IPS DF 4.7 (cell line): ENCODE measurements around the gene FAM110C.
A peak's percentile ranks its signal among the peaks of the same experiment; 100 is the strongest.
"Not testable (repeated sequence)": the region's sequence is repeated elsewhere in the genome, so short reads cannot be mapped to it uniquely, and the experiment has no call there.

Source experiments
- DNase-seq: peaks from one replicate; pipeline ENCODE4 v3.0.0-alpha.2; 2013; ENCODE audit warnings: low spot score; ENCODE audit errors: extremely low read depth

The FAM110C gene

DNA sequence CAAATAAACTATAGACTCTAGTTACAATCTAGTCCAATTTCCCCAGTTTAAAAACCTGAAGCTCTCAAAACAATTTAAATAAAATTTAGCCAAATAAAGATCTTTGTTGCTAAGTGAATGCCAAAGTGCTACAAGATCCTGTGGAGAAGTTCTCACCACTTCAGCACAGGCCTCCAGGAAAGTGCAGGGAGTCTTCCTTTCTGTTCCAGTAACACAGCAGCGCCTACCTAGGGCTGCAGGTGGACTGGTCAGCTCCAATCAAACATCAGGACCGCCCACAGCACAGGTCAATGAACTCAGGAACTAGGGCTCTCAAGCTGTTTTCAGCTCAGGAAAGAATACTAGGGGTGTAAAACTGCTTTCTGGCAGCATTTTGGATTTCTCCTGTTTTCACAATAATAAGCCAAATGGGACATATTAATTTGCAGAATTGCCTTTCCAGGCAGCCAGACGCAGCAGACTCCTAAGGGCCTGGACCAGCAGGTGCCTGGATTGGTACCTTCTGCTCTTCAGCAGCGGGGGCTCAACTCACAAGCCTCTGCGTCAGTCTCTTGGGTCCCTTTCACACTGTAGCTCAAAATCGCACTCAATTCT is 1.5 kb downstream of the FAM110C start:
- DNase-seq: no peak

DNA sequence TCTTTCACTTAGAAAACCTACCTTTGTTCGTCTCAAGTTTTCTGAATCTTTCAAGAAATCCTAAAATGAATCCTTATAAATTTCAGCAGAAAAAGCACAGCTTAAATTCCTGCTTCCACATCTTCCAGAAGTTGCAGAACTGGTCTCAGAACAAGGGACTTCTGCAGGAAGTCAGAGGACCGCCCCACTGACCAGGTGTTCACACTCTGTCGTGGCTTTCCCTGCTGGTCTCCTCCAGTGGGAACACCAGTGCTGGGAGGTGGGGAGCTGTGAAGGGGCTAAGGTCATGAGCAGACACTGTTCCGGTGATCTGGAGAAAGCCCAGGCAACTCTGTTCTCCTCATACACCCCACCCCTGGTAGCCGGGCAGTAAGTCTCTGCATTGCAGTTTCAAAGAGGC is 3.5 kb downstream of the FAM110C start:
- no peak for DNase-seq

DNA sequence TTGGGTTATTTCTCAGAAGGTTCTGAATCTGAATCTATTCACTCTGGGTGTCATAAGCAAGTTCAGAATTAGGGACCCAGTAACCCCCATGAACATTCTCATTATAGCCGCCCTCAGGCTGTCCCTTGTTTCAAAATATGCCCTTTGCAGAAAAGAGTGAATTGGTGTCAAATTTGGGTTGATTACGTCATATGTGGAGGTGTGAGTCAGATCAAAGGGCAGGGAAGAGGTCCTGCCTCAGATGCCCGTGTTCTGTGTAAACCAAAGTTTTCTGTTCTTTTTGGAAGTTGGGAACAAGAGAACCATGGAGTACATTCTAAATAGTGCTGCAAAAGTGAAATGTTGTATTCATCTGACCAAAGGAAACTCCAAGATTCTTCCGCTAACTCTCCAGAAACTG is 5.8 kb downstream of the FAM110C start:
- no peak for DNase-seq

DNA sequence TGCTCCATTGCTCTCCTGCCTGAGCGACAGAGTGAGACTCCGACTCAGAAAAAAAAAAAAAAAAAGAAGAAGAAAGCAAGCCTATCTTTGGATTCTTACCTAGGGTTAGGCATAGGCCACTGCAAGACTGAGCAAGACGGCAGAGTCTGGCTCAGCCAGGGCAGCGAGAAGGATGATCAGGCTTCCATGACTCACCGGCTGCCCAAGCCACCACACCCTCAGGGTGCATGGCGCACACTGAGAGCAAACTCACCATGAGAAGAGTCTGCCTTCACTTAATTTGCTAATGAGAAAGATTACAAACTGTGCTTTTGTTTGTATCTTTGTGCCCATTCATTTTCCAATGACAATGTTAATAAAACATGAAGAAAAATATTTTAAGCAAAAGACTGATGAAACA is 8.2 kb downstream of the FAM110C start:
- no peak for DNase-seq

DNA sequence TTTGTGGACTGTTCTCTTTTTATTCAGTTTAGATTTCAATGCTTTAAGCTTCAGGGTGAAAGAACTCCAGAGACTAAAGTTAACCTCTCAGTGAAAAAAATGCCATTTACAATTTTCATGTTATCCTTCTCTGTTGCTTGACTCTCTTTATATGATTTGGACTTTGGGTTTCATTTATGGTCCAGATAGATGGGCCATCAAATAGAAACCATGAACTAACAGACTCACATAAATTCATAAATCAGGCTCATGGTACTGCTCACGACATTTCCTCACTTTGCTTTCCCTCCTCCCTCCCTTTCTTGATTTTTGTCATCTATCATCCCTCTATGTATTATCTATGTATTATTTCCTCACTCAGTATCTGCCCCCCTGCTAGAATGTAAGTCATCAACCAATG is 10.0 kb downstream of the FAM110C start:
- no peak for DNase-seq

DNA sequence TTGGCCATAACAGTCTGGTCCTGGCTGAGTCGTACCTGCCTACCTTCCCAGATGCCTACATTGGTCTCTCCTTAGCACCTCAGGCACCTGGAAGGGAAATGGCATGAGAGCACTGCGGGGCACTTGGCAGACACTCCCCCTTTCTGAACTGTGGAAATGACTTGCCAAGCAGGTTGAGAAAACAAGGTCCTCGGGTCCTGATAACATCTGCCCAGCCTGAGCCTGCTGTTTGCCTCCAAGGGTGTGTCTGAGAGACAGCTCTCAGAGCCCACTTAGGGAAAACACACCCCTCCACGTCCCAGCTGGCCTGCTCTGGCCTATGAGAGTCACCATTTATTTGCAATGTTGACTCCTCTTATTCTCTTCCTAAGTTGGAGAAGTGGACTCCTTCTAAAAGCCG is 10.5 kb downstream of the FAM110C start:
- DNase-seq: no peak

DNA sequence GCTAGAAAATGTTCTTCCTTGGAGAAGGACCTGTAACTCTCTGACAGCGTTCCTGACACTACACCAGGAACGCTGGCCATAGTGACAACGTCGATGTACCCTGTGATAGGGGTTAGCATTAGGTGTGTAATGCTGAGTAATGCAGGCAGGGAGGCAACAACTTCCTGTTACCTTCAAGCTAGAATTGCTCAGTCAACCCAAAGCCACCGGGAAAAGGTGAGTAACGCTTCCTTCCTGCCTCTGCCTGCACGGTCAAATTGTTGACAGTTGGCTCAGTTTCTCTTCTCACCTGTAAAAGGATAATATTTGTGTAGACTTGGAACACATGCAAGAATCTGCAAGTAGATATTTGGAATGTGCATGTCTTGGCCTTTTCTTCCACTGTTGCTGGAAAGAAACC is 12.7 kb downstream of the FAM110C start:
- DNase-seq: no peak

DNA sequence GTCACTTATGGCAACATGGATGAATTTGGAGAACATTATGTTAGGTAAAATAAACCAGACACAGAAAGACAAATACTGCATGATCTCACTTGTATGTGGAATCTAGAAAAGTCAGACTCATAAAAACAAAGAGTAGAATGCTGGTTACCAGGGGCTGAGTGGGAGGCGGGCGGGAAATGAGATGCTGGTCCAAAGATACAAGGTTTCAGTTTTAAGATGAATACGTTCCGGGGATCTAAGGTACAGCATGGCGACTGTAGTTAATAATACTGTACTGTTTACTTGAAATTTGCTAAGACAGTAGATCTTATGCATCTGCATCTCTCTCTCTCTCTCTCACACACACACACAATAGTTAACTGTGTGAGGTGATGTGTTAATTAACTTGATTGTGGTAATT is 14.2 kb downstream of the FAM110C start:
- DNase-seq: no peak

DNA sequence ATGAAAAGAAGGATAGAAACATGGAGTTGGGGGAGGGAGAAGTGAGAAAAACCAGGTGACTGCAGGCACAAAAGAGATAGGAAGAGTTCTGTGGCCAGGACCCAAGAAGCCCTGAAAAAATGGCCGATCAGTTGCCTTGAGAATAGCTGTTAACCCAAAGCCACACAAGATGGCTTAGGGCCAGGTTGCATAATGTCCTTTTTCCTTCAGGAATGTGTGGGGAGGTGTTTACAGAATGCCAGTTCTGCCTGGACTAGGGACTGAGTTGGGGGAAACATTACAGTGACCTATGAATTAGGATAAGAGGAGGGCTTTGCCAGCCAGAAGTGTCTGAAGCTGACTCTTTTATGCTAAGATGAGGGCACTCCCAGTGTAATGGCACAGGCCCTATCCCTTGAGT is 17.1 kb downstream of the FAM110C start:
- DNase-seq: no peak

DNA sequence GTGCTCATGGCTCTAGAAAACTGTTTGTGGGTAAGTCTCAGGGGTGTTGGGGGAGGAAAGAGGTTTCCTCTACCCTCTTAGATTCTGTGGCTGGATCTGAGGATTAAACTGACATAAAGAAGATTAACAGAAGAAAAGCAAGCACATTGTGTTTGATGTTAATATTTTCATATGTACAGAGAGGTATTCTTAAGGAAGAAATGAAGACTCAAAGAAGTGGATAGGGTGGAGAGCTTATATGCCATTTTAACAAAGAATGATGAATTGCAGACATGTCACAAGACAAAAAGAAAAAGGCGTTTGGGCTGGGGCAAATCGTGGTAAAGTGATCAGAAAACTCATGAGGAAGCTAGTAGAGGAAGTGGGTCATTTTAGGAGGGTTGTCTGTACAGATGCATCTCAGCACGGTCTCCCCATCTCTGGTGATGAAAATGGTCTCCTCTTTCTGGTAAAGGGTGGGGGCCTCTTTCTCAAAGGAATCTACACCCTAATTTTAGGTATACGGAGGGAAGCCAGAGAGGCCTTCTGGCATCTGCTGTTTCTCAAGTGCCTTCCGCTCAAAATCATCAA is 17.8 kb downstream of the FAM110C start:
- DNase-seq: no peak

DNA sequence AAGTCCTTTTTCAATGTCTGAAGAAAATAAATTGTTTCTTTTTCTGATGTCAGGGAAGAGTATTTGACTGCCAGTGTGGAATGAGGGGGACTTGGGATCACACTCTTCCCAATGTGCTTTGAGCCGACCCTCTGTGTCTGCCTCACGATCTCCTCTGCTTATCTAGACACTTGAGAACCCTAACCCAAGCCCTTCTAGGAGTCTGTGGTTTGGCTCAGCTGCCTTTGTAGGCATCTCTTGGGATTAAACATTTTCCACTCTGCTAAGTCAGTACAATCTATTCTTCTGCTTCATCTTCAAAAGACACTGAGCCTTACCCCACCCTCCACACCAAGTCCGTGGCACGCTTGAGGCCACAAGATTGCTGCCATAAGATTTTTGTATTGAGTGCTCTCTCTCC is 19.4 kb downstream of the FAM110C start:
- no peak for DNase-seq

DNA sequence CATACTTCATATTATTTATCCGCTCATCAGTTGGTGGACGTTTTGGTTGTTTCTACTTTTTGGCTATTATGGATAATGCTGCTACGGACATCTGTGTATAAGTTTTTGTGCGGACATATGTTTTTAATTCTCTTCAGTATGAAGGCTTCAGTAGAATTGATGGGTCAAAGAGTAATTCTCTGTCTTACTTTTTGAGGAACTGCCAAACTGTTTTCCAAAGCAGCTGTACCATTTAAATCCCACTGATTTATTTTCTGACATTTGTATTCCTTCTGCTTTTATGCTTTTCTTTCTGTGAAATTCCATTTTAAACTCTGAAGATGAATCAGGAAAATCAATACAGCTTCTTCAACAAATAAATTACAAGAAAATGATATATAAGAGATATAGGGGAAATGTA is 20.8 kb downstream of the FAM110C start:
- no peak for DNase-seq

DNA sequence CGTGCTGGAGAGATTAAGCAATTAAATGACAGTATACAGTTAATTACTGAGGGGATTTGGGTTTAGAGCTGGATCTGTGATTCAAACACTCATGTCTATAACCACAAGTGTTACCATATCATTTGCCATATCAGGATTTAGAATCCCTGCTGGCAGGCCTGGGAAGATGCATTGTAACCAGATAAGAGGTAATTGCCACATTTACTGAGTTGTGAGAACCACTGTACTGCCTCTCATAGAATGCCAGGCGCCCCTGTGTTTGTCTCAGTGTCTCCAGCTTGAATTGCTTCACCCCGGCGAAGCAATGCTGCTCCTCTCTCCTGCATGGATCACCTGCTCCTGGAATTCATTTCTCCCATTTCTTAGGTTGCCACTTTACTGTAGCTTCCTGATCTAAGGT is 21.7 kb downstream of the FAM110C start:
- DNase-seq: not testable (repeated sequence)

DNA sequence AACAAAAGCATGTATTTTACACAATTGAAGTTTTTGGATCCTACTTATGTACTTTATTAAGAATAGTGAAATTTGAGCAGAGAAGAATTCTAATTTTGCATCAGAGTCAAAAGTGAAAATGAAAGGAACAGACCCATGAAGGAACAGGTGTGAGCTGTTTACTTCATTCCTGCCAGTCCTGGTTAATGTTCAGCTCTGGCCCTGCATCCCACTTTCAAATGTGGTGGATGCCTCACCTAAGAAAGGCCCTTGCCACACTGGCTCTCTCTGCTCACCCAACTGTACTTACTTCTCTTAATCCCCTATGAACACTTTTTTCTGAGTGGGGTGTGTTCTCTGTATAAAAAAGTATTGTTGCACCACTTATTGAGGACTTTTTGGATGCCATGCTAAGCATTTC is 22.2 kb downstream of the FAM110C start:
- DNase-seq: no peak

DNA sequence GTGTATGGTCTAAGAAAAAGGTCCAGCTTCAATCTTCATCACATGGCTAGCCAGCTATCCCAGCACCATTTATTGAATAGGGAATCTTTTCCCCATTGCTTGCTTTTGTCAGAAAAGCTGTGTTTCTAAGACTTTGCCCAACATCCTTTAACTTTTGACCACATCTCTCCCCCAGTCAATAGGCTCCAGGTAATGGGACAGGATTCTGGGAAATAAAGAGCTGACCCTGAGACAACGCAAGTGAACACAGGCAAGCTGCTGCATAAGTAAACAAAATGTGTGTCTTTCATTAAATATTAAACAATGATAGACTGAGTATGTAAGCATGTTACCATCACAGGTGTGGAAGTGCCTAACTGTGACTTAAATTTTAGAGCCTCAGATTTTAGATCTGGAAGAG is 23.0 kb downstream of the FAM110C start:
- DNase-seq: no peak

DNA sequence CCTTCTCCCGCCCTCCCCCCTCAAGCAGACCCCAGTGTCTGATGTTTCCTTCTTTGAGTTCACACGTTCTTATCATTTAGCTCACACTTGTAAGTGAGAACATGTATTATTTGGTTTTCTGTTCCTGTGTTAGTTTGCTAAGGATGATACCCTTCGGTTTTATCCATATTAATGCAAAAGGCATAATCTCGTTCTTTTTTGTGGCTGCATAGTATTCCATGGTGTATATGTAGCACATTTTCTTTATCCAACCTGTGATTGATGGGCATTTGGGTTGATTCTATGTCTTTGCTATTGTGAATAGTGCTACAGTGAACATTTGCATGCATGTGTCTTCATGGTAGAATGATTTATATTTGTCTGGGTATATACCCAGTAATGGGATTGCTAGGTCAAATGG is 24.1 kb downstream of the FAM110C start:
- not testable (repeated sequence) for DNase-seq

DNA sequence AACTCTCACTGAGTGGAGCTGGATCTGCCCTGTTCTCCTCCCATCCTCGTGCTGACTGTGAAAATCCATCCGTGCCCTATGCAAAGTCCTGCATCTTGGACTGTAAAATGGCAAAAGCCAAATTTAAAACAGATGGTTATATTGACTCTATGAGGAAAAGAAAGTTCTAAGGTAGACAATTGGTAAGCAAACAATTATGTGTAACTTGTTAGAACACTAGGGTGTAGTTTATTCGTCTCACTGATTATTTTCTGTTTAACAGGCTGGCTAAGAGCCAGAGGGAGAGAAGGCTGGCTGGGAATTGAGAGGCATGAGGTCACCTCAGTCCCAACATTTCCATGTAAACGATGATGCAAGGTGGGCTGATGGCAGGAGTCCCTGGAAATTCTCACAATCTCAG is 26.0 kb downstream of the FAM110C start:
- DNase-seq: not testable (repeated sequence)

DNA sequence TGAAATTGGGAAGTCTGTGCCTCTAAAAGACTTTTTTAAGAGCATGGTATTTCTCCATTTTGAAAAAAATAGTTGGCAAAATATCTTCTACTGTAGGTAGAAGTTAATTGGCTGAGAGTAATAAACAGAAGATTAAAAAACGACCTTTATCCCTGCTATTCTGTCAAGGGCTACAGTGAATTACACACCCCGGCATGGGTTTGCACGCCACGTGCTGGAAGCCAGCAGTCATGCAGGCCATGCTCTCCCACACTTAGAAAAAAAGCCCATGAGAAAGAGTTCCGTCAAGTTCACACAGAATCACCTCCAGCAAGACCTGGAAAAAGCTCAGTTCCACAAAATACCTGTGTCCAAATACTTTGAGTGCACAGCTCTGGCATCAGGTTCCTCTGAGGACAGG is 26.8 kb downstream of the FAM110C start:
- DNase-seq: no peak

DNA sequence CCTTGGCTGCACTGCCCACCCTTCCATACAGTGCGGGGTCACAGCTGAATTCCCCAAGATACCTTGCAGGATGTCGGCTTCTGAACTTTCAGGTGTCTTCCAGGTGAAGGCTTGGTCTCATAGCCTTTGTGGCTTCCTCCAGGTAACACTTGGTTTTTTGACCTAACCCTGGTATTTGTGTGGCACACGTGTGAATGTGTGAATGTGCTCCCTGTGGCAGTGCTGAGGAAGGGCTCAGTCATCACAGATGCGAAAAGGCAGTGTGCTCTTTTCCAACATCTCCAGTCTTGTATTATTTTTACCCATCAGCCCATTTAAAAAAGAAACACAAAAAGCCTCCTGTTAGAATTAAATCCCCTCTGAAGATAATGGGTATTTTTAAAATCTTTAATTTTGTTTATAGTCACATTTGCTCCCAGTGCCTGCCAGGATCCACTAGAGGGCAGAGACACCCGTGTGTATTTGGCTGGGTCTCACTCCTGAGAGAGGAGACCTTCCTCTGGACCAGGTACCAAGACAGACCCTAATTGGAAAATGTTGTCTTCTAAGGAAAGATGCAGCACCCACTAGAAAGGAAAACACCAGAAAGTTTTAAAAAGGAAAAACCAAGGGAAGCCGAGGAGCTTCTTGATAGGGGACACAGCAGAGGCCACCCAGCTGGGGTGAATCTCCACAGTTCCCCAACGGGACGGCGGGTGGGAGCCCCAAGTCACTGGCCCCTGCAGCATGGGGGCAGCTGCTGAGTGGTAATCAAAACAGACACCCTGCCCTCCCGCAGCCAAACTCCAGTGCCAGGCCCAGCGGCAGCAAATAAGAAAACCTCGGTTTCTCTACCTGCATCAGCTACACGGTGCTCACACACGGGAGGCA is 27.7 kb downstream of the FAM110C start:
- DNase-seq: no peak

DNA sequence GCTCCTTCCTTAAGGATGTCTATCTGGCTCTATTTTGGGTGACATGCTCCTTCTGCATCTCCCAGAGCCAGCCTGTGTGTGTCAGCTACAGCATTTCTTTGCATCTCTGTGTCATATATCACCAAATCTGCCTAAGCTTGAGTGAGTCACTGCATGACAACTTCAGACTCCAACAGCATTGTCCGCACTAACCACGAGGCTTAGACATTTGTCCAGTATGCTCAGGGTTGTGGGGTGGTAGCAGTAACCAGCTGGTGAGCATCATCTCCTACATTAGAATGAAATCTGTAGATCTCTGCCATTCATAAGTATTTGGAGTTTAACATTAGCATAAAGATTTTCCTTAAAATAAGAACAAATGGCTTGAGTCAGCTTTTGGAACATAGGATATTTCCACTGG is 30.4 kb downstream of the FAM110C start:
- DNase-seq: not testable (repeated sequence)

DNA sequence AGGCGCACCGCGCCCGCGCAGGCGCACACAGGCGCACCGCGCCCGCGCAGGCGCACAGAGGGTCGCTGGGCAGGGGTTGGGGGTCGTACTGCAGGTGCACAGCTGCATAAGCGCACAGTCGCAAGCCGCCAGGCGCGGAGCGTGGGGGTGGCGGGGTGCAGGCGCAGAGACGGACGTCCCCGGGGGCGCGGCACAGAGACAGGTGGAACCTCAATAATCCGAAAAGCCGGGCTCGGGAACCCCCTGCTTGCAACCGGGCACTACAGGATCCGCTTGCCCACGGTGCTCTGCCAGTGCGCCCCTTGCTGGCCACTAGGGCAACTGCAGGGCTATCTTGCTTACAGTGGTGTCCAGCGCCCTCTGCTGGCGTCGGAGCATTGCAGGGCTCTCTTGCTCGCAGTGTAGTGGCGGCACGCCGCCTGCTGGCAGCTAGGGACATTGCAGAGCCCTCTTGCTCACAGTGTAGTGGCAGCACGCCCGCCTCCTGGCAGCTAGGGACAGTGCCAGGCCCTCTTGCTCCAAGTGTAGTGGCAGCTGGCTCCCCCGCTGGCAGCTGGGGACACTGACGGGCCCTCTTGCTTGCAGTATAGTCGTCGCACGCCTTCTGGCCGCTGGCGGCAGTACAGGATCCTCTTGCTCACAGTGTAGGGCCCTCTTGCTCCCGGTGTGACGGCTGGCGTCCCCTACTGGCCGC is 34.9 kb downstream of the FAM110C start:
- peak; percentile 64 for DNase-seq

DNA sequence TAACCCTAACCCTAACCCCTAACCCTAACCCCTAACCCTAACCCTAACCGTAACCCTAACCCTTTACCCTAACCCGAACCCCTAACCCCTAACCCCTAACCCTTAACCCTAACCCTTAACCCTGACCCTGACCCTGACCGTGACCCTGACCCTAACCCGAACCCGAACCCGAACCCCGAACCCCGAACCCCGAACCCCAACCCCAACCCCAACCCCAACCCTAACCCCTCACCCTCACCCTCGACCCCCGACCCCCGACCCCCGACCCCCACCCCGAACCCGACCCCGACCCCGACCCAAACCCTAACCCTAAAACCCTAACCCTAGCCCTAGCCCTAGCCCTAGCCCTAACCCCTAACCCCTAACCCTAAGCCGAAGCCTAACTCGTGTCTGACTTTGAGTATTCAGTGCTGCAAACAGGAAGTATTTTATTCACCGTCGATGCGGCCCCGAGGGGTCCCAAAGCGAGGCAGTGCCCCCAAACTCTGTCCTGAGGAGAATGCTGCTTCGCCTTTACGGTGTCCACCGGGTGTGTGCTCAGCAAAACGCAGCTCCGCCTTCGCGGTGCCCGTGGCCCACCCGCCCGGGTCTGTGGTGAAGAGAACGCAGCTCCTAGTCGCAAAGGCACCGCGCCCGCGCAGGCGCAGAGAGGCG is 36.0 kb downstream of the FAM110C start:
- DNase-seq: no peak
